NCI-H146 (cell line): Measurements from ENCODE around the gene SLC39A9.
A peak's percentile ranks its signal among the peaks of the same experiment; 100 is the strongest.
"Not testable (repeated sequence)": the region's sequence is repeated elsewhere in the genome, so short reads cannot be mapped to it uniquely, and the experiment has no call there.

Experiments used
- DNase-seq: peaks from one replicate; lab custom pipeline; 2025; lab: John Stamatoyannopoulos, UW

The SLC39A9 gene

DNA sequence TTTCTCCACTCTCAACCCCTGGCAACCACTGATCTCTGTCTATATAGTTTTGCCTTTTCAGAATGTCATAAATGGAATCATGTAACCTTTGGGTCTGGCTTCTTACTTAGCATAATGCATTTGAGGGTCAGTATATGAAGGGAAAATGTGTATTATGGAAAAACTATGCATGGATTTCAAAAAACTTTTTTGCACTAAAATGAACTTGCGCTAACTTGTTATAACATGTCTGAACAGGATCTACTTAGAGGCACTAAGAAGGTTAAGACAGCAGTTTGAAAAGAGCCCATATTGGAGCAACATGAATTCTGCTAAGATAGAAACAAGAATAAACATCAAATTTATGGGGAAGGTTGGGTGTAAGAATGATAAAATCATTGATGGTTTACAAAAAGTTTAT, 29.1 kb downstream of the SLC39A9 start:
- DNase-seq: no peak

DNA sequence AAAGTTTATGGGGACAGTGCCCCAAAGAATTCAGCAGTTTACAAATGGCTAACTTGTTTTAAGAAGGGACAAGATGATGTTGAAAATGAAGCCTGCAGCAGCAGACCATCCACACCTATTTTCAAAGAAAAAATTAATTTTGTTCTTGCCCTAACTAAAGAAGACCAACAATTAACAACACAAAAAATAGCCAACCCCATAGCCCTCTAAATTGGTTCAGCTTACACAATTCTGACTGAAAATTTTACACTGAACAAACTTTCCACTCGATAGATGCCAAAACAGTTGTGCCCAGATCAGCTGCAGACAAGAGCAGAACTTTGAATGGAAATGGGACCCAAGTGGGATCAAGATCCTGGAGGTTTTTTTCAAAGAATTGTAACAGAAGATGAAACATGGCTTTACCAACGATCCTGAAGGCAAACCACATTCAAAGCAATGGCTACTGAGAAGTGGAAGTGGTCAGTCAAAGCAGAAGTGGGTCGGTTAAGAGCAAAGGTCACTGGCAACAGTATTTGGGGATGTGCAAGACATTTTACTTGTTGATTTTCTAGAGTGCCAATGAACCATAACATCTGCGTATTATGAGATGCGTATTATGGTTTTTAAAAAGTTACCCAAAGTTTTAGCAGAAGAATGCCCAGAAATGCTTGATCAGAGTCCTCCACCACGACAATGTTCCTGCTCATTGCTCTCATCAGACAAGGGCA, 30.0 kb downstream of the SLC39A9 start:
- DNase-seq: no peak

DNA sequence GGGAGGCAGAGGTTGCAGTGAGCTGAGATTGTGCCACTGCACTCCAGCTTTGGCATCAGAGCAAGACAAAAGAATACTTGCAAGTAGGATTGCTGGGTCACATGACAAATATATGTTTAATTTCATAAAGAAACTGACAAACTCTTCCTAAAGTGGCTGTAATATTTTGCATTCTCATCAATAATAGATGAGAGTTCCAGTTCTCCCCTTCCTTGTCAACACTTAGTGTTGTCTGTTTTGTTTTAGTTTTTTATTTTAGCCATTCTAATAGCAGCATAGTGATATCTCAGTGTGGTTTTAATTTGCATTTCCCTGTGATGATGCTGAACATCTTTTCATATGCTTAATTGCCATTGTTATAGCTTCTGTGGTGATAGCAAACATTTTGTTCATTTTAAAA, 31.2 kb downstream of the SLC39A9 start:
- DNase-seq: no peak

GRCh38 chr14:69430306-69430939, 31.9 kb downstream of the SLC39A9 start:
- DNase-seq: no peak

DNA sequence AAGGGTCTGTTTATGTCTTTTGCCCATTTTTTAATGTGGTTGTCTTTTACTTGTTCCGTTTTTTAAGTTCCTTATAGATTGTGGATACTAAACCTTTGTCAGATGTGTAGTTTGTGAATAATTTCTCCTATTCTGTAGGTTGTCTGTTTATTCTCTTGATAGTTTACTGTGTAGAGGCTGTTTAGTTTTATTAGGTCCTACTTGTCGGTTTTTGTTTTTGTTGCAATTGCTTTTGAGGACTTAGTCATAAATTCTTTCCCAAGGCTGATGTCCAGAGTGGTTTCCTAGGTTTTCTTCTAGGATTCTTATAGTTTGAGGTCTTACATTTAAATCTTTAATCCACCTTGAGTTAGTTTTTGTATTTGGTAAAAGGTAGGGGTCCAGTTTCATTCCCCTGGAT, 33.9 kb downstream of the SLC39A9 start:
- DNase-seq: no peak

GRCh38 chr14:69439521-69440270, 41.2 kb downstream of the SLC39A9 start:
- DNase-seq: no peak

DNA sequence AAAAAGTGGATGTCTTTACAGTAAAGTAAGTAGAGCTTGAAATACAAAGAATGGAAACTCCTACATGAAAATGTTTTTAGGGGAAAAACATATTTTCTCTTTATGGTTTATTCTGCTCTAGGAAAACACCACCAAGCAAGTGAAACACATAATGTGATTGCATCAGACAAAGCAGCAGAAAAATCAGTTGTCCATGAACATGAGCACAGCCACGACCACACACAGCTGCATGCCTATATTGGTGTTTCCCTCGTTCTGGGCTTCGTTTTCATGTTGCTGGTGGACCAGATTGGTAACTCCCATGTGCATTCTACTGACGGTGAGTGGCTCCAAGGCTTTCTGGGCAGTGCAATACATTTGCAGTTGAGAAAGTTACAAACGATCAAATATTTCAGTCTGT, 43.5 kb downstream of the SLC39A9 start:
- no peak for DNase-seq

GRCh38 chr14:69443296-69443805, 44.9 kb downstream of the SLC39A9 start:
- no peak for DNase-seq

DNA sequence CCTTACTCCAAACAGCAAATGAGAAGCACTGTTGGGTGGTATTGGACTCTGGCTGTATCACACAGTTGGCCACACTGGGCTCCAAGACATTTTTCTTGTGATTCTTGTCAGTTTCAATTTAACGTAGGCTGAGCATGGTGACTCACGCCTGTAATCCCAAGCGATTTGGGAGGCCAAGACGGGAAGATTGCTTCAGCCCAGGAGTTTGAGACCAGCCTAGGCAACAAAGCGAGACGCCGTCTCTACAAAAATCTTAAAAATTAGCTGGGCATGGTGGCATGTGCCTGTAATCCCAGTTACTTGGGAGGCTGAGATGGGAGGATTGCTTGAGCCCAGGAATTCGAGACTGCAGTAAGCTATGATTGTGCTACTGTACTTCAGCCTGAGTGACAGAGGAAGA, 50.7 kb downstream of the SLC39A9 start:
- no peak for DNase-seq

DNA sequence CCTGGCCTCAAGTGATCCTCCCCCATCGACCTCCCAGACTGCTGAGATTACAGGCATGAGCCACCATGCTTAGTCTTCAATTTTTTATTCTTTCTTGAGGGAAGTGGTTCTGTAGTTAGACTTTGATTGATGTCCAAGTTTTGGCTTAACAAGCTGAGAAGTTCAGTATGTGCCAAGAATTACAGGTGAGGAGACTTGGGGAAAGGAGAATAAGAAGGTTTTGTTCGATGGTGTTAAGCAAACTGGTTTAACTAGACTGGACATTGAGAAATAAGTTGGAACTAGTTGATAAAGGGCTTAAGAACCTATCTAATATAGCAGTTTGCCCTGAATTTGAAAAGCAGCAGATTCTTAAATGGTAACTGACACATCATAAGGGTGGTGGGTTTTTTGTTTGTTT, 53.4 kb downstream of the SLC39A9 start:
- DNase-seq: no peak

- no peak for DNase-seq
Observed at GRCh38 chr14:69458350-69458749, 59.9 kb downstream of the SLC39A9 start.

GRCh38 chr14:69459122-69459521, 60.6 kb downstream of the SLC39A9 start:
- DNase-seq: no peak

- DNase-seq: peak; percentile 23
Observed at GRCh38 chr14:69460093-69460701, 61.7 kb downstream of the SLC39A9 start.

GRCh38 chr14:69464379-69464778, 65.9 kb downstream of the SLC39A9 start:
- no peak for DNase-seq

DNA sequence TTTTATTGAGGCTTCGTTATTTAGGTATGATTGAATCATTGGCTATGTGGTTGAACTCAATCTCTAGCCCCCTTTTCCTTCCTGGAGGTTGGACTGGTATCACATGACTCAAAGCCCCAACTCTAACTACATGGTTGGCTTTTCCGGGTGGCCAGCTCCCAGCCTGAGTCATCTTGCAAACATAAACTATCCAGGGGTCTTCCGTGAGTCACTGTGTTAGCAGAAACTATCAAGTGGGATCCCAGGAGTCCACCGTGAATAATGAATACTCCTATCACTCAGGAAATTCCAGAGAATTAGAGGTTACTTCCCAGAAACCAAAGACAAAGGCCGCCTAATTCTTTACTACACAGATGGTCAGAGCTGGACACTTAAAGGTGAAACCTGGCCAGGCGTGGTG, 66.3 kb downstream of the SLC39A9 start:
- no peak for DNase-seq

- DNase-seq: no peak
Observed at GRCh38 chr14:69468949-69469348, 70.5 kb downstream of the SLC39A9 start.

GRCh38 chr14:69471436-69471835, 72.9 kb downstream of the SLC39A9 start:
- DNase-seq: no peak

DNA sequence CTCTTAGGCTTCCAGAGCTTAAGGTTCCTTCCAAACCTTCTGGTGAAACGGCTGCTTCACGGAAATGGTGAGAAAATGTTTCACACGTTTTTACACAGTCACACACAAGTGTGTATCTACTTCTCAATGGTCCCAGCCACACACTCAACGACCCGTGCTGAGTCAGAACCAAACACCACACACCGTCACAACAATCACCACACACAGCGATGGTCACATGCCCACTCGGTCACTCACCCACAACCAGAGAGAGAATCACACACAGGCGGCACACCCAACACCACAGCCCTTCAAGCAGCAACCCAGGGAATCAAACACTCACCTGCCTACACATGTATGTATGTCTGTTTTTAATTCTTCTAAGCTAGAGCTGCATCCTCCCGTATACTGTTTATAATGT, 73.4 kb downstream of the SLC39A9 start:
- DNase-seq: no peak

- no peak for DNase-seq
Observed at GRCh38 chr14:69473260-69473659, 74.8 kb downstream of the SLC39A9 start.

- no peak for DNase-seq
Observed at GRCh38 chr14:69473946-69474345, 75.5 kb downstream of the SLC39A9 start.

DNA sequence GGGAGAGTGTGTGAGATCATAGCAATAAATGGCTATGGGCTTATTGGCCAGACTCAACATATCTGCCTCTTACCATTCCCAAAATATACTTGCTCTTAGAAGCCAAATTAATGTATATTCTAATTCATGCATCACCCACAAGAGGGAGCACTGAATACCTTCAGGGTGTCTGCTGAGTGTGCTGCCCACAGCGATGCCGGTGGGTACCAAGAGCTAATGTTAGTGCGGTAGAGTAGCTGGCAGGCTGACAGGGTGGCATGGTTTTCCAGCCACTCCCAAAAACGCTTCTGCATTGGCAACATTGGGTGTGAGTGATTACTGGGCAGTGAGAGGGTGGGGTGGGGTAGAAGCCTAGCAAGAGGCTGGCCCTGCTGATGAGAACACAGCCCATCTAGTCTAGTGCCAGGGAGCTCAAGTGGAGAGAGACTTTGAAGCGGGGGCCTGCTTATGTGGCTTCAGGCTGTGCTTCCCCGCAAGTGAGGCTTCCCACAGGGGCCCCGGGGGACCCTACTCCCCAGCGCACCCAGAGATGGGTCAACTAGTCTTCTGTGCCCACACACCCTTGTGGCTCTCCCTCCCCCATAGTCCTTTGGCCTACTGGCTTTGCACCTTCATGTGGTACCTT, 76.8 kb downstream of the SLC39A9 start:
- peak; percentile 34 for DNase-seq

GRCh38 chr14:69476824-69477450, 78.4 kb downstream of the SLC39A9 start:
- not testable (repeated sequence) for DNase-seq
